Activated naive CD4-positive, alpha-beta T cell (primary cell): ENCODE measurements around the gene CDC42.
A peak's percentile ranks its signal among the peaks of the same experiment; 100 is the strongest.

ENCODE experiments used
- DNase-seq, 4 experiments: peaks; one replicate each; lab custom pipeline; 2025; lab: John Stamatoyannopoulos, UW

The CDC42 gene

GRCh38 chr1:22128392-22128791 is 75.9 kb downstream of the CDC42 start:
- no peak for DNase-seq

GRCh38 chr1:22129501-22130117 is 77.1 kb downstream of the CDC42 start:
- DNase-seq: no peak

DNA sequence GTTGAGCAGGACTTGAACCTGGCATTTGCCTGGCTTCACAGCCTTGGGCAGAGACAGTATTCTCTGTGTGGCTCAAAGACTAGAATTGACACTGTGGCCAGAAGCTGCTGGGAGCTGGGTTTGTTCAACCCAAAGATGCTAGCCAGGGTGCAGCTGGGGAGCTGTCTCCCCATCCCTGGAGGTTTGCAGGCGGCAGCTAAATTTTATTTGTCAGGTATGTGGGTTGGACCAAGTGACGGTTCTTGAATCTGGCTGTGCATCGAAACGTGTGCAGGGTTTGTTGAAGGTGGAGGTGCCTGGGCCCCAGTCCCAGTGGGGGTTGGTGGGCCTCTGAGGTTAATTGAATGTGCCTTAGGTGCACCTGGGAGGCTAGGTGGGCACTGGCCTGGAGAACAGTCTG is 78.6 kb downstream of the CDC42 start:
- no peak for DNase-seq

- DNase-seq: peak in 3 of 4 experiments; percentile 22 to 23 (median 23)
These were observed 79.5 kb downstream of the CDC42 start for GRCh38 chr1:22131875-22132486.

DNA sequence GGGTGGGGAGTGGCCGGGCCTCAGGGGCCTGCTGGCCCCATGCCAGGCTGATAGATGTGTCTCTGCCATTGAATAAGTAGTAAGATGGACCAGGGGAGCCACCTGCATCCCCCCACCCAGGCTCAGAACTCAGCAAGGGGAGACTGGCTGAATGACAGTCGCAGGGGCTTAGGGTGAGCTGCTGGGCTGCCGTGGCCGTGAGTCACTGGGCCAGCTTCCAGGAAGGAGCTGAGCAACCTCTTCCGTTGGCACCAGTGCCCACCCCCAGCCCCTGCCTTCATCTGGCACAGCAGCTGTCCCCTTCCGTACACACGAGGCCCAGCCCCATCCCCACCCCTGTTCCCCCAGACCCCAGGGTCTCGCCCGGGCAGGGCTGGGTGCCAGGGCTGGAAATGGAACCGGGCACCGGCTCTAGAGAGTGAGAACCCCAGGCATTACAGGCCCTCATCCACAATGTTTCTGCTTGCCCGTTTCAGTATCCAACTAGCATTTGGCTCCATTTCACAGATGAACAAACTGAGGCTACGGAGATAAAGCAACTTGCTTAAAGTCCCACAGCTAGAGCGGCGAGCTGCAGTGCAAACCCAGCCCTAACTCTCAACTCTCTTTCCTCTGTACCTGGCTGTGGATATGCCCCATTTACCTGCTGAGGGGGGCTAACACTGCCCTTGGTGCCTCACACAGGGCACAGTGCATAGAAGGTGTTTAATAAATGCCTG is 80.2 kb downstream of the CDC42 start:
- no peak for DNase-seq

GRCh38 chr1:22133247-22133930 is 80.9 kb downstream of the CDC42 start:
- no peak for DNase-seq

DNA sequence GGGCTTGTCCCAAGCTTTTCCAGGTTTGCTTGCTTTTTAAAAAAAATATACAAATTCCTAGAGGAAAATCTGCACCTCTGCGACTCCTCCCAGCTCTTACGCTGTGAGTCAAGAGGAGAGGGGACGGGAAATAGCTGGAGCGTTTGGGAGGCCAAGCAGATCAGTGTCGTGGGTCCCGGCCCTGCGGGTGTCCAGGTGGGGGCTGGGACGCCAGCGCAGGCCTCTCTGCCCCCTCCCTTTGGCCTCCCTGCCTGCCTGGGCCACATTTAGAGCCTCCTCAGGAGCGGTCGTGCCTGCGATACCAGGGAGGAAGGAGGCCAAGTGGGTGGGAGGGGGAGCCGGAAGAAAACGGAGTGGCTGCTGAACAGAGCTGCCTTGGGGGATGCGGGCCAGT is 81.4 kb downstream of the CDC42 start:
- no peak for DNase-seq

- no peak for DNase-seq
These were observed 84.7 kb downstream of the CDC42 start for GRCh38 chr1:22137004-22137720.

DNA sequence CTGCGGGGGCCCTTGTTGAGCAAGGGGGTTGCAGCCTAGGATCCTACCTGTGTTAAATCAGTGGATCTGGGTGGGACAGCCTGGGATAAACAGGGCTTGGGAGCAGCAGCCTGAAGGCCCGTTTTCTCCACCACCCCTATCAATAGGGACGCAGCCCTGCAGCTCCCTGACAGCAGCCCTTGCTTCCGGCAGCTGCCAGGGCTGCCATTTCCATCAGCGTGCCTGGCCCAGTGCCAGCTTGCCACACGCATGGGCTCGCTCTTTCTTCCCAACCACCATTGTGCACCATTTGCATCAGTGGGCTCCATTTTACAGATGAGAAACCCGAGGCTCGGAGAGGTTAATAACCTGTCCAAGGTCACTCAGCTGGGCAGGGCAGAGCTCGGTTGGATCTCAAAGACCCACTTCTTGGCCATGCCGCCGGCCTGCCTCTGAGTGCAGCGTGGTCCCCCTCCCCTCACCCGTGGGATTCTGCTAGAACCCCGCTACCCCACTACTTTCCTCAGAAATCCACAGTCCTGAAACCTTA is 86.6 kb downstream of the CDC42 start:
- no peak for DNase-seq

DNA sequence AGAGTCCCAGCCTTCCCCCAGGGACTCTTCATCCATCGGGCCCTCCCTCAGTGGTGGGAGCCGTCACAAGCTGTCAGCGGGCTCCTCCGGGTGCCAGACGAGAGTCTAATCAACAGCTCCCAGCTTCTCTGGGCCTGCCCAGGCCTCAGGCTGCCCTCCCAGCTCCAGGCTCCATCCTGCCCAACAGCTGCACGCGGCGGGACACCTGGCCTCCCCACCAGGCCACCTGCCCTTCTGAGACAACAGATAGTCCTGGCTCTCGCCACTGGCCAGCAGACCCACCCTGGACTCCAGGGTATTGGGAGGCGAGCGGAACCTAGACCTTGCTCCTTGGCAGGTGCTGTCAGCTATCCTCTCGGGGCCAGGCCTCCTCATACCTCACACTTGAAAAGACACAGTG is 87.3 kb downstream of the CDC42 start:
- DNase-seq: no peak
